NCI-H774 (cell line): ENCODE data around the gene CEP162.
A peak's percentile ranks its signal among the peaks of the same experiment; 100 is the strongest.
"Not testable (repeated sequence)": the region's sequence is repeated elsewhere in the genome, so short reads cannot be mapped to it uniquely, and the experiment has no call there.

ENCODE experiments used
- DNase-seq: peaks from one replicate; lab custom pipeline; 2025; lab: John Stamatoyannopoulos, UW

CEP162 gene

DNA sequence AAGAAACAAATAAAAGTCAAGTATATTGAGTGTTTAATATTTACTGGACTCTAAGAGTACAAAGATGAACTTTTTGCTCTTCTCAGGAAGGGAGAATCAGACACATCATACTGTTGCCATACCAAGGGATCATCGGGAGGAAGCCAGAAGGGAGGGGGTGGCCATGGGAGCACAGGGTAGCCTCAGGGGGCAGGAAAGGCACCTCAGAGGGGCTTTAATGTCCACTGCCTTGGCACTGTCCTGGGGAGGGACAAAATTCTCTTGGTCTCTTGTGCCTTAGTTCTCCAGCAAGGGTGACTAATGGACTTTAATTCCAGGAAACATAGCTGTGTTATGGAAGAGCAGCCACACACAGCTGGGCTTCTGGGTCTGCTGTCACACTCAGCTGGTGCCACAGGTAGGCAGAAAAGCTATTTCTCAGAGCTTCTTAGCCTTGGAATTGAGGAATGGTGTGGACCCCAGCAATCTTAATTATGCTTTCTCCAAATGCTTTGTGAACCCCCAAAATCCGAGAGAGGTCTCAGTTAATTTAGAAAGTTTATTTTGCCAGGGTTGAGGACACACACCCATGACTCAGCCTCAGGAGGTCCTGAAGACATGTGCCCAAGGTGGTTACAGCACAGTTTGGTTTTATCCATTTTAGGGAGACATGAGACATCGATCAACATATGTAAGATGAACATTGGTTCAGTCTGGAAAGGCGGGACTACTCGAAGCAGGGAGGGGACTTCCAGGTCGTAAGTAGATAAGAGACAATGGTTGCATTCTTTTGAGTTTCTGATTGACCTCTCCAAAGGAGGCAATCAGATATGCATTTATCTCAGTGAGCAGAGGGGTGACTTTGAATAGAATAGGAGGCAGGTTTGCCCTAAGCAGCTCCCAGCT is 140.7 kb downstream of the CEP162 start:
- DNase-seq, result no peak

DNA sequence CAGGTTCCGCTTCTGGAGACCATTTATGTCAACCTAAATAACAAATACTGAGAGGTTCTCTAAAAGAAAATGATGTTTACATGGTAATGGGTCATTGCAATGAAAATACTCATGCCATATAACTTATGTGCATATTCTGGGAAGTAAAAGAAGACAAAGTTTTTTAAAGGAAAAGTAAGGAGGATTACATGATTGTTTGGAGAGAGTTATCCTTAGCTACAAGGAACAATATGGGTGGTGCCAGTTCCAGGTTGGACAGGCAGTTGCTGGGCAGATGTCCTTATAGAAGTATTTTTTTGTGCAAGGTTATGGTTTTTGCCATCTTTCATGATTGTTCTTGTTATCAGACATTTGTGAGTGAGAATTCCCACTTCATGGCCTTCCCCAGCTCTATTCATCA is 141.4 kb downstream of the CEP162 start:
- no peak for DNase-seq

DNA sequence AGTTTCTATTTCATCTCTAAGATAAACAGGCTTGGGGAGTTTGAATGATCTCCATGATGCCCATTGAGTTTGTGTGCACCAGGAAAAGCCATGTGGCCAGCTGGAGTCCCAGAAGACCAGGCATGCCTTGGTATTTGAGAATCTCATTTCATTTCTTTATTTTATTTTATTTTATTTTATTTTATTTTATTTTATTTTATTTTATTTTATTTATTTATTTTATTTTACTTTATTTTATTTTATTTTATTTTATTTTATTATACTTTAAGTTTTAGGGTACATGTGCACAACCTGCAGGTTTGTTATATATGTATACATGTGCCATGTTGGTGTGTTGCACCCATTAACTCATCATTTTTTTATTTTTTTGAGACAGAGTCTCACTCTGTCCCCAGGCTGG is 142.7 kb downstream of the CEP162 start:
- not testable (repeated sequence) for DNase-seq

DNA sequence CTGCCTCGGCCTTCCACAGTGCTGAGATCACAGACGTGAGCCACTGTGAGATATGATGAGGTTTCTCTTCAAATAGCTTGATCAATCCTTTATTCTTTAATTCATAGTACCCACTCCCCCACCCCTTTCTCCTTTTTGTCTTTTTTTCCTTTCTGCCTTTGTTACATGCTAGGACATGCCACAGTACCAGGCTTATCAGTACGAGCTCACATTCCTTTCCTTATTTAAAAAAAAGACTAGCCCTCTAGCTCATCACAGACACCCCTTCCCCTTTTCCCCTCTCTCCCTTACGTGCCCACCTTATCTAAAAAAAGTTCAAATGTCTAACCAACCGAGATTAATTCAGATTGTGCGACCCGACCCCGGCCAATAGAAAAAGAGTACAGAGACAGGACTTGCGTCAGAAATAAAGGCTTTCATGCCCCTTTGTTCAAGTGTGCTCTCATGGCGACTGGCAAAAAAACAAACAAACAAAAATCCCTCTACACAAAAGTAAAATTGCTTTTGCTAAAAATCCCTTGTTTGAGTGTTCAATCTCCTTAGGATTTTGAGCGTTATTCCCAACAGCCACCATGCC is 144.7 kb downstream of the CEP162 start:
- DNase-seq, result peak; percentile 16

DNA sequence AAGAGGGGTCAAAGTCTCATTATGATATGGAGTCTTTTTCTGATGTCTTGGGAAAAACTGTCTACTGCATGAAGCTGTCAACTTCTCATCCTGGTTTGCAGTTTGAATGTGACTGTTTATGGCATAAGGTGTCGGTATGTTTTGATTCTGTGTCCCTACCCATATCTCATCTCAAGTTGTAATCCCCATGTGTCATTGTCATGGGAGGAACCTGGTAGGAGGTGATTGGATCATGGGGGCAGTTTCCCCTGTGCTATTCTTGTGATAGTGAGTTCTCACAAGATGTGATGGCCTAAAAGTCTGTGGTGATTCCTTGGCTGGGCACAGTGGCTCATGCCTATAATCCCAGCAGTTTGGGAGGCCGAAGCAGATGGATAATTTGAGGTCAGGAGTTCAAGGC is 146.2 kb downstream of the CEP162 start:
- no peak for DNase-seq

DNA sequence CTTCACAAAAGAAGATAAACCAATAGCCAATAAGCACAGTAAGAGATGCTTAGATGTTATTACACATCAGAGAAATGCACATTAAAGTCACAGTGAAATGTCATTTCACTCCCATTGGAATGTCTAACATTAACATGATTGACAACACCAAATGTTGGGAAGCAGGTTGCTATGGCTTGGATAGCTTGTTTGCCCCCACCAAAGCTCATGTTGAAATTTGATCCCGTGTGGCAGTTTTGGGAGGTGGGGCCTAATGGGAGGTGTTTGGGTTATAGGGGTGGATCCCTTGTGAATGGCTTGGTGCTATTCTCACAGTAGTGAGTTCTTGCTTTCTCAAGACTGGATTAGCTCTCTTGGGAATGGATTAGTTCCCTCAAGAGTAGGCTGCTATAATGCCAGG is 149.1 kb downstream of the CEP162 start:
- no peak for DNase-seq

DNA sequence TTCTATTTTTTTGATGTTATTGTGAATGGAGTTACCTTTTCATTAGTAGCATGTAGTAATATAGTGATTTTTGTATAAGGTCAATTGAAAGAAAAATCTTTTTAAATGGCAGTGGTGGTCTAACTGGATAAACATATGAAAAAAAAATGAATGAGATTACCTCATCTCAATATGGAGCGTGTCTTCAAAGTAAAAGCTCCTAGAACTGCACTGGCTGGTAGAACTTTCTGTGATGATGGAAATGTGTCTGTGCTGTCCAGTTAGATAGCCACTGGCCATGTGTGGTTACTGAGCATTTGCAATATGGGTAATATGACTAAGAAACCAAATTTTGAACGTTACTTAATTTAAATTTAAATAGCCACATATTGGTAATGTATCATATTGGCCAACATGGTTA is 149.8 kb downstream of the CEP162 start:
- no peak for DNase-seq

DNA sequence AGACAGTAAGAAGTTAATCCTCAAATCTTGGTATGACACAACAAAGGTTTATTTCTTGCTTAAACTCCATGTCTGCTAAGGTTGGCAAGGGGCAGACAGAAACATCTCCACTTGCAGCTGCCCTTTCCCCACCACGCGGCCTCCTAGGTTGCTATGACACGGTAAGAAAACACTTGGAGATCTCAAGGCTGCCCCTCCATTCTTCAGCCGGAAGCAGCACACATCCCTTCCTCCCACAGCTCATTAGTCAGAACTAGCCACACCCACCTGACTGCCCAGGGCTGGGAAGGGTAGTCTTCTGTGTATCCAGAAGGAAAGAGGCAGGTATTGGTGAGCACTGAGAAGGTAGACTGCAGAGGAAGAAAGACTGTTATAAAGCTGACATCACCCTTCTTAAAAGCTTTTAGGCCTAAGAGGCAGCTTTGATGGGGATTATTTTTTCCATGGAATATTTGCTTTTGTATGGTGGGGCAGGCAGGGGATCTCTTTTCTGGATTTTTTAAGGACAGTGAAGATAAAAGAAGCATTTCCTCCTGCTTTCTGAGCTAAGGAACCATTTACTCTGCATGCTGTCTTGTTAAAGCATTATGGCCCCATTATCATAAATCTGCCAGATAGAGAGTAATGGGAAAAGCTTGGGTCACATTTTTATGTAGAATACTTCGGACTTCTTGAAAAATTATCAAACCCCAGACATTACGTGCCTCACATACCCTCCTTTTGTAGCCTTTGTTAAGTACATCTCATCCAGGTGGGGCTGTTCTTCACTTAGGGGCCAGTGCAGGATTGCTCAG is 152.3 kb downstream of the CEP162 start:
- DNase-seq, result no peak
